ENCODE data around the gene RAB31.

RAB31 gene

GRCh38 chr18:9743200-9744016 is 35.3 kb downstream of the RAB31 start:
- Histone ChIP-seq H3K27ac (no peak overlapping the region), H3K9ac (no peak overlapping the region), H4K20me1 (no peaks in the 10 kb centered on the region), H3K4me3 (no peak overlapping the region), H3K4me2 (no peak overlapping the region; the same call in 1 of the 2 replicates), H3K27me3 (no peaks in the 10 kb centered on the region), H3K36me3 (no peaks in the 10 kb centered on the region), H3K4me1 (peaks cover 15% of the 10 kb centered on the region), H3K9me3 (no peaks in the 10 kb centered on the region)
- TF ChIP-seq Cebpa-rat (IDR thresholded peaks at IDR 0.05), result no peak

GRCh38 chr18:9746958-9747357 is 38.9 kb downstream of the RAB31 start:
- H4K20me1 ChIP-seq, result no peaks in the 10 kb centered on the region
- peaks cover 11% of the 10 kb centered on the region for H3K4me1 ChIP-seq
- no peak overlapping the region for H3K4me3 ChIP-seq
- no peak overlapping the region for H3K9ac ChIP-seq
- no peaks in the 10 kb centered on the region for H3K9me3 ChIP-seq
- no peak for TF ChIP-seq Cebpa-rat (IDR thresholded peaks at IDR 0.05)
- H3K4me2 ChIP-seq, result no peak overlapping the region
- no peak overlapping the region for H3K27ac ChIP-seq
- H3K27me3 ChIP-seq, result no peaks in the 10 kb centered on the region
- H3K36me3 ChIP-seq, result no peaks in the 10 kb centered on the region

- no peaks in the 10 kb centered on the region for H3K27me3 ChIP-seq
- TF ChIP-seq Cebpa-rat (IDR thresholded peaks at IDR 0.05), result no peak
- H4K20me1 ChIP-seq, result no peaks in the 10 kb centered on the region
- H3K4me1 ChIP-seq, result no peaks in the 10 kb centered on the region
- H3K27ac ChIP-seq, result no peak overlapping the region
- H3K4me2 ChIP-seq, result no peak overlapping the region
- no peaks in the 10 kb centered on the region for H3K36me3 ChIP-seq
- no peaks in the 10 kb centered on the region for H3K9me3 ChIP-seq
- no peak overlapping the region for H3K4me3 ChIP-seq
- no peak overlapping the region for H3K9ac ChIP-seq
Measured at GRCh38 chr18:9749611-9750010, 41.5 kb downstream of the RAB31 start.

- no peak overlapping the region for H3K4me3 ChIP-seq
- no peak overlapping the region for H3K27ac ChIP-seq
- H3K9ac ChIP-seq, result no peak overlapping the region
- TF ChIP-seq Cebpa-rat (IDR thresholded peaks at IDR 0.05), result no peak
- no peak overlapping the region for H3K4me2 ChIP-seq
- H3K27me3 ChIP-seq, result no peaks in the 10 kb centered on the region
- no peaks in the 10 kb centered on the region for H3K9me3 ChIP-seq
- H4K20me1 ChIP-seq, result no peaks in the 10 kb centered on the region
- no peaks in the 10 kb centered on the region for H3K4me1 ChIP-seq
- no peaks in the 10 kb centered on the region for H3K36me3 ChIP-seq
Measured at GRCh38 chr18:9750112-9750511, 42.0 kb downstream of the RAB31 start.

GRCh38 chr18:9750606-9751304 is 42.7 kb downstream of the RAB31 start:
- no peak for TF ChIP-seq Cebpa-rat (IDR thresholded peaks at IDR 0.05)

GRCh38 chr18:9751371-9752031 is 43.4 kb downstream of the RAB31 start:
- TF ChIP-seq Cebpa-rat (IDR thresholded peaks at IDR 0.05), result no peak
- no peak overlapping the region for H3K4me2 ChIP-seq
- no peak overlapping the region for H3K27ac ChIP-seq
- H4K20me1 ChIP-seq, result no peaks in the 10 kb centered on the region
- no peaks in the 10 kb centered on the region for H3K9me3 ChIP-seq
- no peak overlapping the region for H3K4me3 ChIP-seq
- no peak overlapping the region for H3K9ac ChIP-seq
- no peaks in the 10 kb centered on the region for H3K36me3 ChIP-seq
- H3K27me3 ChIP-seq, result no peaks in the 10 kb centered on the region
- H3K4me1 ChIP-seq, result no peaks in the 10 kb centered on the region; the same call in 1 of the 2 replicates

More at GRCh38 chr18:9750606-9751304, 42.7 kb downstream of the RAB31 start:
- Histone ChIP-seq H3K36me3 (no peaks in the 10 kb centered on the region), H3K9ac (no peak overlapping the region), H4K20me1 (no peaks in the 10 kb centered on the region), H3K9me3 (no peaks in the 10 kb centered on the region), H3K4me1 (no peaks in the 10 kb centered on the region; the same call in 1 of the 2 replicates), H3K4me2 (no peak overlapping the region), H3K27ac (no peak overlapping the region), H3K4me3 (no peak overlapping the region), H3K27me3 (no peaks in the 10 kb centered on the region)

- Histone ChIP-seq H3K4me1 (no peaks in the 10 kb centered on the region; the same call in 1 of the 2 replicates), H3K4me2 (no peak overlapping the region), H3K9me3 (no peaks in the 10 kb centered on the region), H3K27me3 (no peaks in the 10 kb centered on the region), H4K20me1 (no peaks in the 10 kb centered on the region), H3K4me3 (no peak overlapping the region), H3K27ac (no peak overlapping the region), H3K9ac (no peak overlapping the region), H3K36me3 (no peaks in the 10 kb centered on the region)
- TF ChIP-seq Cebpa-rat (IDR thresholded peaks at IDR 0.05), result no peak
Measured at GRCh38 chr18:9753846-9754245, 45.7 kb downstream of the RAB31 start.

GRCh38 chr18:9755110-9755509 is 47.0 kb downstream of the RAB31 start:
- Histone ChIP-seq H3K9me3 (no peaks in the 10 kb centered on the region), H3K4me3 (no peak overlapping the region), H3K27me3 (no peaks in the 10 kb centered on the region), H3K4me2 (no peak overlapping the region), H3K36me3 (no peaks in the 10 kb centered on the region), H3K4me1 (no peaks in the 10 kb centered on the region; the same call in 1 of the 2 replicates), H3K9ac (no peak overlapping the region), H4K20me1 (no peaks in the 10 kb centered on the region), H3K27ac (no peak overlapping the region)
- TF ChIP-seq Cebpa-rat (IDR thresholded peaks at IDR 0.05), result no peak

- Histone ChIP-seq H3K36me3 (no peaks in the 10 kb centered on the region), H3K4me1 (no peaks in the 10 kb centered on the region; the same call in 1 of the 2 replicates), H3K4me2 (no peak overlapping the region), H3K9me3 (no peaks in the 10 kb centered on the region), H3K4me3 (no peak overlapping the region), H4K20me1 (no peaks in the 10 kb centered on the region), H3K27ac (no peak overlapping the region), H3K9ac (no peak overlapping the region), H3K27me3 (no peaks in the 10 kb centered on the region)
- TF ChIP-seq Cebpa-rat (IDR thresholded peaks at IDR 0.05), result no peak
Measured at GRCh38 chr18:9755615-9756014, 47.5 kb downstream of the RAB31 start.
